PC-3 (cell line): ENCODE results near the gene TXNL4A.

Source experiments
- CTCF ChIP-seq: fragments of 300-600 bp; sonication (generic); conservative IDR thresholded peaks from 2 replicates; pipeline ENCODE4 v1.5.1; 2017; ENCODE audit warnings: antibody characterized with exemption, low read depth, mild to moderate bottlenecking, low read length
- EZH2 ChIP-seq: fragments of 300-600 bp; sonication (generic); IDR thresholded peaks from one replicate; pipeline ENCODE4 v1.6.1; 2017; ENCODE audit warnings: antibody characterized with exemption, mild to moderate bottlenecking, low read length; ENCODE audit not compliant: unreplicated experiment
- EZH2phosphoT487 ChIP-seq: fragments of 300-600 bp; sonication (generic); IDR thresholded peaks from 2 replicates; pipeline ENCODE4 v1.6.1; 2018; ENCODE audit warnings: mild to moderate bottlenecking, antibody characterized with exemption, low read length, borderline replicate concordance

- TF ChIP-seq EZH2phosphoT487 = no peak
- TF ChIP-seq CTCF = no peak
- no peak for TF ChIP-seq EZH2
These were observed 1.6 kb downstream of the TXNL4A start for GRCh38 chr18:79986726-79987125.
